Fibroblast of lung (primary cell): ENCODE measurements around the gene MMAA. TPM values are rescaled to one million over a fixed set of nuclear protein-coding genes. Genes with fewer than 3 reads are reported as not detected.

Experiments used
- DNase-seq, 2 donors: peaks; one replicate each; pipeline versions ENCODE4 v3.0.0 to v3.0.0-alpha.2; 2010; ENCODE audit warnings: low read depth in 2 of 2
- H2AFZ ChIP-seq: 2 replicates; pipeline ENCODE4 v1.5.1; 2012; ENCODE audit warnings: low read length, control low read depth, inconsistent platforms
- H3K27ac ChIP-seq: 2 replicates; pipeline ENCODE4 v1.5.1; 2011; ENCODE audit warnings: low read length, control low read depth; ENCODE audit not compliant: insufficient read depth
- H3K27me3 ChIP-seq: 2 replicates; pipeline ENCODE4 v1.5.1; 2011; ENCODE audit warnings: mild to moderate bottlenecking, low read length; ENCODE audit not compliant: control insufficient read depth, insufficient read depth
- H3K36me3 ChIP-seq: 2 replicates; pipeline ENCODE4 v1.5.1; 2011; ENCODE audit warnings: low read length; ENCODE audit not compliant: control insufficient read depth, insufficient read depth
- H3K4me1 ChIP-seq: 2 replicates; pipeline ENCODE4 v1.5.1; 2011; ENCODE audit warnings: low read length; ENCODE audit not compliant: control insufficient read depth, insufficient read depth; ENCODE audit errors: extremely low read depth
- H3K4me2 ChIP-seq: 2 replicates; pipeline ENCODE4 v1.5.1; 2011; ENCODE audit warnings: low read length, control low read depth; ENCODE audit not compliant: insufficient read depth; ENCODE audit errors: extremely low read depth
- H3K4me3 ChIP-seq, 4 experiments: fragments of 200-600 bp in 1 of 4; sonication (generic) in 1 of 4; replicated peaks in 1 of 4; 2 replicates each; pipeline ENCODE4 v1.5.1; 2011 to 2016; ENCODE audit warnings: low read length in 4 of 4, low read depth in 3 of 4, mild to moderate bottlenecking in 3 of 4, control low read depth in 2 of 4, inconsistent platforms in 1 of 4, mixed read lengths in 1 of 4; ENCODE audit not compliant: insufficient read depth in 1 of 4; ENCODE audit errors: control extremely low read depth in 1 of 4
- H3K79me2 ChIP-seq: 2 replicates; pipeline ENCODE4 v1.5.1; 2012; ENCODE audit warnings: mild to moderate bottlenecking, low read length, inconsistent platforms; ENCODE audit not compliant: control insufficient read depth, insufficient read depth
- H3K9ac ChIP-seq: 2 replicates; pipeline ENCODE4 v1.5.1; 2011; ENCODE audit warnings: mild to moderate bottlenecking, low read length, control low read depth; ENCODE audit not compliant: insufficient read depth
- H3K9me3 ChIP-seq: 2 replicates; pipeline ENCODE4 v1.5.1; 2012; ENCODE audit warnings: low read depth, low read length; ENCODE audit not compliant: control insufficient read depth, insufficient read depth
- H4K20me1 ChIP-seq: 2 replicates; pipeline ENCODE4 v1.5.1; 2011; ENCODE audit warnings: low read length; ENCODE audit not compliant: control insufficient read depth, insufficient read depth; ENCODE audit errors: extremely low read depth
- CTCF ChIP-seq, 2 donors: IDR thresholded peaks in 1 of 2; conservative IDR thresholded peaks in 1 of 2; 1 replicate in 1 of 2; 2 replicates in 1 of 2; pipeline ENCODE4 v1.5.1; 2011 to 2012; ENCODE audit warnings: low read length in 2 of 2, control low read depth in 1 of 2, inconsistent platforms in 1 of 2, low read depth in 1 of 2, mild to moderate bottlenecking in 1 of 2
- EZH2 ChIP-seq: IDR thresholded peaks from 2 replicates; pipeline ENCODE4 v1.5.1; 2012; ENCODE audit warnings: low read length, control low read depth, mild to moderate bottlenecking; ENCODE audit errors: missing control alignments
- polyA plus RNA-seq, 2 donors: library from polyadenylated mRNA; depleted of rRNA in 1 of 2; stranded (reverse) in 1 of 2; unstranded in 1 of 2; fragments of >200 nt; gene quantifications; 2 replicates each; pipeline ENCODE4 v1.2.1, GENCODE V29; 2011 to 2012; ENCODE audit warnings: missing spikeins in 1 of 2
- total RNA-seq: library from RNA; depleted of rRNA; stranded (reverse); fragments of >200 nt; gene quantifications from 2 replicates; pipeline ENCODE4 v1.2.1, GENCODE V29; 2014

The MMAA gene
- total and polyA plus RNA-seq, 2 donors (not counting 1 experiment from before 2014, with no cell fraction given) = 2.8 to 5.4 TPM

- TF ChIP-seq CTCF (conservative IDR thresholded peaks at IDR 0.05 in 1 of 2, IDR thresholded peaks at IDR 0.05 in 1 of 2; ENCODE audit: low read depth in 1 of 2, low read length in 2 of 2) (no peak), EZH2 (no peak)
- Histone ChIP-seq H3K4me3 (no peak overlapping the region), H3K79me2 (no peaks in the 10 kb centered on the region), H3K36me3 (no peaks in the 10 kb centered on the region), H3K9ac (no peak overlapping the region), H4K20me1 (no peaks in the 10 kb centered on the region), H3K9me3 (no peaks in the 10 kb centered on the region), H3K4me1 (no peaks in the 10 kb centered on the region), H2AFZ (no peak overlapping the region), H3K27ac (no peak overlapping the region), H3K4me2 (no peak overlapping the region), H3K27me3 (no peaks in the 10 kb centered on the region)
- DNase-seq = no peak
Measured at GRCh38 chr4:145670422-145670821, 51.2 kb downstream of the MMAA start.

DNA sequence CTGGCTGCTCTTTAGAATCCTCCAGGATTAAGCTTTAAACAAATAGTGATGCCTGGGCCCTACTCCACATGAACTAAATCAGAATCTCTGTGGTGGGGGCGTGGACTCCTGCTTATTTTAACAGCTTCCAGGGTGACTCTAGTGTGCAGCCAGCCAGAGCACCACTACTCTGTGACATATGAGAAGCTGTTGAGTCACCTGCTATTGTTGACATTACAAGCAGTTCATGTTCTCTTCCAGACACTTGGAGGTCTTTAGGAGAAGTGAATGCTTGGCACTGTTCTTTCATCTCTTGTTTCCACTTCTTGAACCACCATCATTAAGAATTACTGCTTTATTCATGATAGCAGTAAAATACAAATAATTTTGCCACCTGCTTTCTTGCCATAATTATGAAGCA lies 60.3 kb downstream of the MMAA start:
- peak overlapping the region; percentile 77 for H3K4me2 ChIP-seq
- no peaks in the 10 kb centered on the region for H3K36me3 ChIP-seq
- H3K79me2 ChIP-seq = no peaks in the 10 kb centered on the region
- no peaks in the 10 kb centered on the region for H3K9me3 ChIP-seq
- peak; percentile 86 to 95 for DNase-seq
- no peak overlapping the region for H2AFZ ChIP-seq
- H3K27ac ChIP-seq = peak overlapping the region; percentile 49
- peaks cover 4% of the 10 kb centered on the region for H3K4me1 ChIP-seq
- H3K27me3 ChIP-seq = no peaks in the 10 kb centered on the region
- no peak for TF ChIP-seq CTCF (conservative IDR thresholded peaks at IDR 0.05 in 1 of 2, IDR thresholded peaks at IDR 0.05 in 1 of 2; ENCODE audit: low read depth in 1 of 2, low read length in 2 of 2)
- no peaks in the 10 kb centered on the region for H4K20me1 ChIP-seq
- H3K9ac ChIP-seq = no peak overlapping the region
- H3K4me3 ChIP-seq = no peak overlapping the region

DNA sequence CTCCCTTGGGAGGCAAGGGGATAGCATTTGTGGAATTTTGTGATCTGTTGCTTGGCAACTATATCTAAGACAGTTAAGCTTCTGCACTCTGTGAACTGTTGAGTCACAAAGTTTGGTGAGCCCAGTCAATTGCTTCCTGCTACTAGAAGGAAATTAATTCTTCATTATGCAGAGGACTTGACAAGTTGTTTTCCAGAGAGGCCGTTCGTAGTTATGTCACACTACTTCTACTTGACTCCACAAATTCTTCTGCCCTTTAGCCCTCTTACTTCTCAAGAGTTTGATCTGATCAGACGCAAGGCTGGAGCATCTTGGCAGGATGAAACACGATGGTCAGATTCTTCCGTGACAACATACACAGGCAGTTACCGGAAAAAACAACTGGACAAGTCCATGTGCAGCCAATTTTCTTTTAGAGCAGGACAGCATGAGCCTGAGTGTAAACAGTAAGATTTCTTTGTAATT lies 60.8 kb downstream of the MMAA start, which contains the start of gene C4orf51:
TSS of gene C4orf51 (plus strand) at position 156 of the 465 bp plus-strand sequence. CDS start at position 214, 58 bp downstream.
- H2AFZ ChIP-seq = no peak within 1 kb of the TSS

More for the DNA sequence above, 60.8 kb downstream of the MMAA start, which contains the start of gene C4orf51:
- Histone ChIP-seq H3K4me2 (peak within 1 kb of the TSS; percentile 77), H3K4me1 (peaks cover 4% of the 10 kb centered on the region), H3K9me3 (no peaks in the 10 kb centered on the region), H4K20me1 (no peaks in the 10 kb centered on the region), H3K4me3 (no peak within 1 kb of the TSS), H3K79me2 (no peaks in the 10 kb centered on the region), H3K27me3 (no peaks in the 10 kb centered on the region), H3K27ac (peak within 1 kb of the TSS; percentile 49), H3K36me3 (no peaks in the 10 kb centered on the region), H3K9ac (no peak within 1 kb of the TSS)
- TF ChIP-seq CTCF (conservative IDR thresholded peaks at IDR 0.05 in 1 of 2, IDR thresholded peaks at IDR 0.05 in 1 of 2; ENCODE audit: low read depth in 1 of 2, low read length in 2 of 2) (no peak), EZH2 (no peak)
- peak; percentile 56 to 87 for DNase-seq
